SK-N-SH (cell line): ENCODE measurements around the gene AGPAT3. TPM values are rescaled to one million over a fixed set of nuclear protein-coding genes. Genes with fewer than 3 reads are reported as not detected.

Experiments
- CTCF ChIA-PET: fragments of 300-600, 350-600 bp; formaldehyde crosslinking; extraction: SDS; loops from one replicate; lab custom pipeline; 2021; lab: Yijun Ruan, JAX
- POLR2A ChIA-PET: fragments of 350-600 bp; sonication (Branson Sonifier 250); formaldehyde crosslinking; extraction: SDS; loops from one replicate; lab custom pipeline; 2020; ENCODE audit warnings: antibody characterized with exemption, inconsistent platforms; lab: Yijun Ruan, JAX
- DNase-seq: peaks from one replicate; pipeline ENCODE4 v3.0.0; 2012
- H2AFZ ChIP-seq: fragments of 200-600 bp; sonication (generic); 2 replicates; pipeline ENCODE4 v1.8.1; 2016; ENCODE audit warnings: antibody characterized with exemption, mild to moderate bottlenecking, low read depth
- H3F3A ChIP-seq: fragments of 200-600 bp; sonication (generic); replicated peaks from 2 replicates; pipeline ENCODE3; 2016; ENCODE audit warnings: antibody characterized with exemption, mild to moderate bottlenecking; ENCODE audit not compliant: insufficient read depth
- H3K27ac ChIP-seq, 2 experiments: fragments of 200-500 bp in 1 of 2; fragments of 200-600 bp in 1 of 2; sonication (Bioruptor generic) in 1 of 2; sonication (generic), shearing (Covaris generic) in 1 of 2; 2 replicates each; pipeline versions ENCODE4 v1.5.1 to v1.6.1; 2014 to 2016; ENCODE audit warnings: low read depth in 2 of 2, inconsistent platforms in 1 of 2, low read length in 1 of 2, mild to moderate bottlenecking in 1 of 2, mixed read lengths in 1 of 2
- H3K27me3 ChIP-seq: fragments of 200-600 bp; sonication (generic), shearing (Covaris generic); 2 replicates; pipeline ENCODE4 v1.6.1; 2016; ENCODE audit warnings: mixed run types; ENCODE audit not compliant: insufficient read depth
- H3K36me3 ChIP-seq, 2 experiments: fragments of 200-500 bp in 1 of 2; fragments of 200-600 bp in 1 of 2; sonication (Bioruptor generic) in 1 of 2; sonication (generic) in 1 of 2; replicated peaks in 1 of 2; 2 replicates each; pipeline versions ENCODE3 to v1.5.1; 2014 to 2016; ENCODE audit warnings: low read length in 1 of 2, mild to moderate bottlenecking in 1 of 2; ENCODE audit not compliant: insufficient read depth in 2 of 2, control insufficient read depth in 1 of 2
- H3K4me1 ChIP-seq, 2 experiments: fragments of 200-500 bp in 1 of 2; fragments of 200-600 bp in 1 of 2; sonication (Bioruptor generic) in 1 of 2; sonication (generic), shearing (Covaris generic) in 1 of 2; 2 replicates each; pipeline versions ENCODE4 v1.5.1 to v1.6.1; 2014 to 2016; ENCODE audit warnings: low read depth in 1 of 2, low read length in 1 of 2, mixed run types in 1 of 2; ENCODE audit not compliant: insufficient read depth in 2 of 2, control insufficient read depth in 1 of 2
- H3K4me2 ChIP-seq: fragments of 200-600 bp; sonication (generic), shearing (Covaris generic); 2 replicates; pipeline ENCODE4 v1.6.1; 2017; ENCODE audit warnings: mixed run types
- H3K4me3 ChIP-seq, 2 experiments: fragments of 200-500 bp in 1 of 2; fragments of 200-600 bp in 1 of 2; sonication (Bioruptor generic) in 1 of 2; sonication (generic), shearing (Covaris generic) in 1 of 2; 2 replicates each; pipeline versions ENCODE4 v1.5.1 to v1.8.1; 2014 to 2016; ENCODE audit warnings: low read depth in 2 of 2, inconsistent platforms in 1 of 2, low read length in 1 of 2, mild to moderate bottlenecking in 1 of 2, mixed read lengths in 1 of 2, moderate library complexity in 1 of 2
- H3K79me2 ChIP-seq: fragments of 200-600 bp; sonication (generic); 2 replicates; pipeline ENCODE4 v1.8.1; 2017; ENCODE audit warnings: mild to moderate bottlenecking; ENCODE audit not compliant: insufficient read depth
- H3K9ac ChIP-seq: fragments of 200-600 bp; sonication (generic); 2 replicates; pipeline ENCODE4 v1.6.1; 2017; ENCODE audit warnings: mixed run types
- H3K9me2 ChIP-seq: fragments of 200-600 bp; sonication (generic); 2 replicates; pipeline ENCODE4 v1.6.1; 2017; ENCODE audit warnings: mixed run types
- H3K9me3 ChIP-seq: fragments of 200-600 bp; sonication (generic); 2 replicates; pipeline ENCODE4 v1.6.1; 2017; ENCODE audit warnings: mixed run types, mild to moderate bottlenecking, moderate library complexity
- H4K20me1 ChIP-seq: fragments of 200-600 bp; sonication (generic); 2 replicates; pipeline ENCODE4 v1.6.1; 2017; ENCODE audit warnings: mild to moderate bottlenecking, mixed run types; ENCODE audit not compliant: insufficient read depth
- CHD2 ChIP-seq: fragments of 150-350 bp; IDR thresholded peaks from 2 replicates; pipeline ENCODE4 v1.6.1; 2018; ENCODE audit warnings: low read length; ENCODE audit not compliant: partially characterized antibody
- CTCF ChIP-seq: fragments of 200-600 bp; sonication (generic); IDR thresholded peaks from 2 replicates; pipeline ENCODE4 v1.6.1; 2017; ENCODE audit warnings: antibody characterized with exemption, mild to moderate bottlenecking, moderate library complexity
- EP300 ChIP-seq, 2 experiments: IDR thresholded peaks; 2 replicates each; pipeline versions ENCODE4 v1.4.0 to v1.6.1; 2012; ENCODE audit warnings: borderline replicate concordance in 1 of 2, low read depth in 1 of 2, low read length in 1 of 2
- FOSL2 ChIP-seq: IDR thresholded peaks from 2 replicates; pipeline ENCODE4 v1.4.0; 2012; ENCODE audit warnings: low read depth, mild to moderate bottlenecking, moderate library complexity, borderline replicate concordance
- FOXJ3 ChIP-seq: sonication (generic); formaldehyde crosslinking; IDR thresholded peaks from 2 replicates; pipeline ENCODE4 v1.5.1; 2020; ENCODE audit warnings: mild to moderate bottlenecking, missing genetic modification reagents
- FOXM1 ChIP-seq: IDR thresholded peaks from 2 replicates; pipeline ENCODE4 v1.4.0; 2012; ENCODE audit warnings: low read depth, mild to moderate bottlenecking
- IRF3 ChIP-seq: fragments of 150-350 bp; IDR thresholded peaks from 2 replicates; pipeline ENCODE4 v1.6.1; 2016; ENCODE audit warnings: mild to moderate bottlenecking, low read depth, low read length
- MAX ChIP-seq: IDR thresholded peaks from 2 replicates; pipeline ENCODE4 v1.4.0; 2012; ENCODE audit warnings: low read depth
- MXI1 ChIP-seq: IDR thresholded peaks from 2 replicates; pipeline ENCODE4 v1.6.1; 2012; ENCODE audit warnings: mild to moderate bottlenecking, low read depth, low read length, improper control_type of control experiment
- POLR2AphosphoS5 ChIP-seq: IDR thresholded peaks from 2 replicates; pipeline ENCODE4 v1.6.1; 2012; ENCODE audit warnings: low read depth, low read length
- REST ChIP-seq: IDR thresholded peaks from 2 replicates; pipeline ENCODE4 v1.6.1; 2012; ENCODE audit warnings: mild to moderate bottlenecking, low read depth, low read length, moderate library complexity
- RFX5 ChIP-seq: IDR thresholded peaks from 2 replicates; pipeline ENCODE4 v1.6.1; 2012; ENCODE audit warnings: mild to moderate bottlenecking, improper control_type of control experiment, low read length
- RXRA ChIP-seq: IDR thresholded peaks from 2 replicates; pipeline ENCODE4 v1.4.0; 2012; ENCODE audit warnings: low read depth, mild to moderate bottlenecking, borderline replicate concordance
- SMC3 ChIP-seq: IDR thresholded peaks from 2 replicates; pipeline ENCODE4 v1.6.1; 2012; ENCODE audit warnings: low read depth, low read length, improper control_type of control experiment
- TCF12 ChIP-seq: IDR thresholded peaks from 2 replicates; pipeline ENCODE4 v1.4.0; 2012
- TEAD4 ChIP-seq: IDR thresholded peaks from 2 replicates; pipeline ENCODE4 v1.4.0; 2012; ENCODE audit warnings: mild to moderate bottlenecking, borderline replicate concordance; ENCODE audit not compliant: insufficient read depth
- USF2 ChIP-seq: fragments of 150-350 bp; IDR thresholded peaks from 2 replicates; pipeline ENCODE4 v1.6.1; 2017; ENCODE audit warnings: antibody characterized with exemption, low read length, low read depth, borderline replicate concordance
- WGBS: methylation state at CpG from one replicate; pipeline ENCODE4 v1.1.6; 2017; ENCODE audit warnings: low lambda C conversion rate; 5-methylcytosine and 5-hydroxymethylcytosine counted together
- polyA plus RNA-seq, 3 experiments: library from polyadenylated mRNA; depleted of rRNA; stranded (reverse); fragments of >200 nt; gene quantifications; 2 replicates each; pipeline ENCODE4 v1.2.3, GENCODE V29; 2012

The AGPAT3 gene
- polyA plus RNA-seq, 1 of the 3 experiments (the other 2 are of a cell fraction): 35.3 TPM

- no peak for TF ChIP-seq USF2
- no peak for TF ChIP-seq FOXJ3 (CRISPR knock-in tag)
- no peak for TF ChIP-seq FOXM1
- no peak for TF ChIP-seq TCF12
Measured at GRCh38 chr21:43885721-43886120, 20.7 kb downstream of the AGPAT3 start (continued).

- H3K9ac ChIP-seq: no peak overlapping the region
- POLR2A ChIA-PET: no interaction called here
- peaks cover 53% of the 10 kb centered on the region for H4K20me1 ChIP-seq
- no peak overlapping the region for H3K4me2 ChIP-seq
- peaks cover 0 to 20% of the 10 kb centered on the region in 2 experiments; a peak in 1 of 4 replicates for H3K4me1 ChIP-seq
- TF ChIP-seq POLR2AphosphoS5: no peak
- TF ChIP-seq TEAD4: no peak
- TF ChIP-seq, all 33 proteins: peak for 0
- CTCF ChIA-PET: no interaction called here
- Histone ChIP-seq H3K36me3 (peaks cover 5 to 9% of the 10 kb centered on the region in 2 experiments), H3K79me2 (peaks cover 71% of the 10 kb centered on the region), H3K27me3 (no peaks in the 10 kb centered on the region), H3K9me3 (no peaks in the 10 kb centered on the region), H3F3A (no peaks in the 10 kb centered on the region), H3K9me2 (no peaks in the 10 kb centered on the region), H3K27ac (no peak overlapping the region), H2AFZ (no peak overlapping the region), H3K4me3 (no peak overlapping the region)
- 91% methylated on average over 1 of the region's 1 CpG for WGBS
- no peak for DNase-seq
Measured at GRCh38 chr21:43886565-43886964, 21.5 kb downstream of the AGPAT3 start.

- Histone ChIP-seq H2AFZ (no peak overlapping the region), H3K9me3 (no peaks in the 10 kb centered on the region), H3F3A (no peaks in the 10 kb centered on the region), H3K4me3 (no peak overlapping the region), H3K79me2 (peaks cover 52% of the 10 kb centered on the region), H4K20me1 (peaks cover 30% of the 10 kb centered on the region), H3K4me2 (no peak overlapping the region), H3K4me1 (peaks cover 0 to 9% of the 10 kb centered on the region in 2 experiments; a peak in 1 of 4 replicates), H3K9ac (no peak overlapping the region), H3K36me3 (peaks cover 5 to 17% of the 10 kb centered on the region in 2 experiments), H3K27me3 (no peaks in the 10 kb centered on the region), H3K27ac (no peak overlapping the region), H3K9me2 (no peaks in the 10 kb centered on the region)
- ChIA-PET POLR2A (no interaction called here), CTCF (no interaction called here)
- DNase-seq: no peak
- 93% methylated on average over 3 of the region's 3 CpGs for WGBS
- TF ChIP-seq IRF3 (no peak), REST (no peak), CHD2 (no peak), TEAD4 (no peak), FOXM1 (no peak), MAX (no peak), SMC3 (no peak), RXRA (no peak), CTCF (no peak), MXI1 (no peak), EP300 (IDR thresholded peaks at IDR 0.05; ENCODE audit: borderline replicate concordance in 1 of 2, low read depth in 1 of 2, low read length in 1 of 2) (no peak), FOSL2 (no peak), RFX5 (no peak)
Measured at GRCh38 chr21:43889069-43889468, 24.0 kb downstream of the AGPAT3 start.
